Neural cell (in vitro differentiated cells): Measurements from ENCODE around the gene ADARB2. TPM values are rescaled to one million over a fixed set of nuclear protein-coding genes. Genes with fewer than 3 reads are reported as not detected.

ENCODE experiments used
- H2AFZ ChIP-seq: fragments of 200-600, 300-800 bp; sonication (generic), shearing (Covaris generic); 2 replicates; pipeline ENCODE4 v1.6.0; 2014; ENCODE audit warnings: low read depth, mild to moderate bottlenecking, antibody characterized with exemption, low read length, moderate library complexity
- H3F3A ChIP-seq: fragments of 200-600 bp; shearing (Covaris generic); 2 replicates; pipeline ENCODE4 v1.6.1; 2016; ENCODE audit warnings: mild to moderate bottlenecking, moderate library complexity, mixed read lengths, antibody characterized with exemption, low read length; ENCODE audit not compliant: insufficient read depth, poor library complexity, severe bottlenecking
- H3K27ac ChIP-seq: fragments of 200-600, 300-800 bp; sonication (generic), shearing (Covaris generic); 2 replicates; pipeline ENCODE4 v1.5.1; 2014; ENCODE audit warnings: mild to moderate bottlenecking, low read length, moderate library complexity
- H3K27me3 ChIP-seq: fragments of 300-800, 200-600 bp; sonication (generic), shearing (Covaris generic); 2 replicates; pipeline ENCODE4 v1.6.0; 2014; ENCODE audit warnings: mild to moderate bottlenecking, low read depth, low read length, moderate library complexity; ENCODE audit not compliant: insufficient read depth
- H3K36me3 ChIP-seq: fragments of 300-800, 200-600 bp; sonication (generic), shearing (Covaris generic); 2 replicates; pipeline ENCODE4 v1.5.1; 2014; ENCODE audit warnings: mild to moderate bottlenecking, antibody characterized with exemption, low read length, moderate library complexity; ENCODE audit not compliant: insufficient read depth
- H3K4me2 ChIP-seq: fragments of 300-800, 200-600 bp; sonication (generic), shearing (Covaris generic); 2 replicates; pipeline ENCODE4 v1.6.0; 2014; ENCODE audit warnings: mild to moderate bottlenecking, low read length
- H3K4me3 ChIP-seq: fragments of 300-800, 200-600 bp; sonication (generic), shearing (Covaris generic); 2 replicates; pipeline ENCODE4 v1.5.1; 2014; ENCODE audit warnings: mild to moderate bottlenecking, low read length, moderate library complexity
- H3K79me2 ChIP-seq: fragments of 200-600 bp; shearing (Covaris generic); replicated peaks from 2 replicates; pipeline ENCODE4 v1.6.0; 2014; ENCODE audit warnings: mild to moderate bottlenecking, low read length, moderate library complexity; ENCODE audit not compliant: insufficient read depth
- H3K9ac ChIP-seq: fragments of 300-800, 200-600 bp; sonication (generic), shearing (Covaris generic); 2 replicates; pipeline ENCODE4 v1.6.1; 2016; ENCODE audit warnings: mild to moderate bottlenecking, low read length, mixed read lengths
- H3K9me2 ChIP-seq: fragments of 200-600 bp; shearing (Covaris generic); 2 replicates; pipeline ENCODE4 v1.6.1; 2016; ENCODE audit warnings: mild to moderate bottlenecking, low read length, mixed read lengths; ENCODE audit not compliant: insufficient read depth
- H3K9me3 ChIP-seq: fragments of 200-600, 300-800 bp; sonication (generic), shearing (Covaris generic); 2 replicates; pipeline ENCODE4 v1.6.1; 2016; ENCODE audit warnings: mild to moderate bottlenecking, mixed run types, low read length, moderate library complexity, mixed read lengths
- H4K20me1 ChIP-seq: fragments of 200-600 bp; shearing (Covaris generic); 2 replicates; pipeline ENCODE4 v1.6.1; 2016; ENCODE audit warnings: mild to moderate bottlenecking, mixed run types; ENCODE audit not compliant: insufficient read depth
- CTCF ChIP-seq: fragments of 450-650 bp; IDR thresholded peaks from 2 replicates; pipeline ENCODE4 v1.5.1; 2014; ENCODE audit warnings: antibody characterized with exemption, mild to moderate bottlenecking, moderate library complexity; ENCODE audit not compliant: poor library complexity, severe bottlenecking
- EP300 ChIP-seq: fragments of 450-650 bp; conservative IDR thresholded peaks from 2 replicates; pipeline ENCODE4 v1.6.1; 2014; ENCODE audit warnings: antibody characterized with exemption, mild to moderate bottlenecking, moderate library complexity; ENCODE audit not compliant: poor library complexity, severe bottlenecking
- EZH2 ChIP-seq: fragments of 200-600, 300-800 bp; shearing (Covaris generic), sonication (generic); IDR thresholded peaks from 2 replicates; pipeline ENCODE4 v1.6.1; 2014; ENCODE audit warnings: antibody characterized with exemption, low read length, borderline replicate concordance, mild to moderate bottlenecking; ENCODE audit not compliant: insufficient read depth, poor library complexity, severe bottlenecking
- MXI1 ChIP-seq: fragments of 450-650 bp; conservative IDR thresholded peaks from 2 replicates; pipeline ENCODE4 v1.6.1; 2014; ENCODE audit warnings: antibody characterized with exemption, mild to moderate bottlenecking; ENCODE audit not compliant: poor library complexity, severe bottlenecking
- POLR2AphosphoS5 ChIP-seq: IDR thresholded peaks from 2 replicates; pipeline ENCODE4 v1.6.1; 2012
- RAD21 ChIP-seq: fragments of 450-650 bp; conservative IDR thresholded peaks from 2 replicates; pipeline ENCODE4 v1.6.1; 2014; ENCODE audit warnings: antibody characterized with exemption, mild to moderate bottlenecking, moderate library complexity
- REST ChIP-seq: IDR thresholded peaks from 2 replicates; pipeline ENCODE4 v1.6.1; 2012; ENCODE audit warnings: borderline replicate concordance
- SMC3 ChIP-seq: fragments of 450-650 bp; conservative IDR thresholded peaks from 2 replicates; pipeline ENCODE4 v1.6.1; 2014; ENCODE audit warnings: antibody characterized with exemption, mild to moderate bottlenecking, moderate library complexity; ENCODE audit not compliant: poor library complexity
- TAF1 ChIP-seq: IDR thresholded peaks from 2 replicates; pipeline ENCODE4 v1.6.1; 2012; ENCODE audit warnings: low read depth
- polyA plus RNA-seq: library from polyadenylated mRNA; depleted of rRNA; stranded (reverse); fragments of >200 nt; gene quantifications from 2 replicates; pipeline ENCODE4 v1.2.3, GENCODE V29; 2014

Gene ADARB2
- polyA plus RNA-seq, 1 donor from 2014 or later = 3.6 TPM

GRCh38 chr10:1514681-1515080, 222.6 kb downstream of the ADARB2 start:
- Histone ChIP-seq H3K4me2 (no peak overlapping the region), H3K27ac (no peak overlapping the region), H3K79me2 (no peaks in the 10 kb centered on the region), H3K9me3 (no peaks in the 10 kb centered on the region), H3K9me2 (no peaks in the 10 kb centered on the region), H3F3A (no peaks in the 10 kb centered on the region), H3K9ac (no peak overlapping the region), H2AFZ (no peak overlapping the region), H3K4me3 (no peak overlapping the region), H3K36me3 (no peaks in the 10 kb centered on the region), H3K27me3 (no peaks in the 10 kb centered on the region), H4K20me1 (no peaks in the 10 kb centered on the region)
- TF ChIP-seq TAF1 (no peak), REST (no peak), CTCF (no peak), EZH2 (no peak), SMC3 (no peak), MXI1 (no peak), RAD21 (no peak), EP300 (no peak), POLR2AphosphoS5 (no peak)

DNA sequence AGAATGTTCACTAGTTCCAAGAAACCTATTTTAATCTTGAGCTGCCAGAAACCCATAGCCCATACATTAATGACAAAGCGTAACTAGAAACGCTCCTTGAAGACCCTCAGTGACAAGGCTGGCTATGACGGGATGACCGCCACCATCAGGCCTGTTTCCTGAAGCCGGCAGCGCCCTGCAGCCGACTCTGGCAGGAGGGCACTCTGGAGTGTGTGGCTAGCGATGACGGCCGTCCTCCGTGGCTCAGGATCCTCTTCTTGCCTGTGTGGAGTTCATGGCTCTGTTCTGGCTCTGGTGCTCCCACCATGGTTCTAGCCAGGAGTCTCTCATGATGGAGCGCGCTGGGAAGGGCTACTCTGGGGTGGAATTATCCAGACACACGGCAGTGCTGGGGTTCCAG, 224.1 kb downstream of the ADARB2 start:
- Histone ChIP-seq H4K20me1 (no peaks in the 10 kb centered on the region), H3K36me3 (no peaks in the 10 kb centered on the region), H3F3A (no peaks in the 10 kb centered on the region), H3K27me3 (no peaks in the 10 kb centered on the region), H3K27ac (no peak overlapping the region), H3K9ac (no peak overlapping the region), H3K79me2 (no peaks in the 10 kb centered on the region), H3K9me3 (no peaks in the 10 kb centered on the region), H2AFZ (no peak overlapping the region), H3K4me3 (no peak overlapping the region), H3K9me2 (no peaks in the 10 kb centered on the region), H3K4me2 (no peak overlapping the region)
- TF ChIP-seq TAF1 = no peak
- no peak for TF ChIP-seq SMC3
- TF ChIP-seq CTCF = no peak
- TF ChIP-seq REST = no peak
- TF ChIP-seq RAD21 = no peak
- no peak for TF ChIP-seq EP300
- TF ChIP-seq EZH2 = no peak
- no peak for TF ChIP-seq MXI1
- no peak for TF ChIP-seq POLR2AphosphoS5
